GM23338 (cell line): ENCODE results near the gene PBX3. TPM values are rescaled to one million over a fixed set of nuclear protein-coding genes. Genes with fewer than 3 reads are reported as not detected.

Experiments
- ATAC-seq: fragments of 200-7000 bp; cut with Tn5 transposase; 3 replicates; pipeline ENCODE4 v1.9.1; 2020
- DNase-seq: peaks from one replicate; pipeline ENCODE4 v3.0.0-alpha.2; 2015; ENCODE audit warnings: low spot score
- H2AFZ ChIP-seq: fragments of 200-600 bp; sonication (generic); 2 replicates; pipeline ENCODE4 v1.8.0; 2016; ENCODE audit warnings: antibody characterized with exemption, mild to moderate bottlenecking, moderate library complexity
- H3F3A ChIP-seq: fragments of 200-600 bp; sonication (generic); replicated peaks from 2 replicates; pipeline ENCODE4 v1.8.0; 2017; ENCODE audit warnings: antibody characterized with exemption, mixed run types, low read depth
- H3K27ac ChIP-seq: fragments of 200-600 bp; sonication (generic); 2 replicates; pipeline ENCODE4 v1.6.1; 2016; ENCODE audit warnings: low read depth
- H3K27me3 ChIP-seq: fragments of 200-600 bp; sonication (generic); 2 replicates; pipeline ENCODE4 v1.8.0; 2016; ENCODE audit warnings: mild to moderate bottlenecking, mixed run types, moderate library complexity; ENCODE audit not compliant: insufficient read depth
- H3K36me3 ChIP-seq: fragments of 200-600 bp; sonication (generic); 2 replicates; pipeline ENCODE4 v1.8.0; 2016; ENCODE audit warnings: mild to moderate bottlenecking; ENCODE audit not compliant: insufficient read depth
- H3K4me1 ChIP-seq: fragments of 200-600 bp; sonication (generic); 2 replicates; pipeline ENCODE4 v1.8.0; 2016; ENCODE audit warnings: mild to moderate bottlenecking, moderate library complexity; ENCODE audit not compliant: insufficient read depth
- H3K4me2 ChIP-seq: fragments of 200-600 bp; sonication (generic); 2 replicates; pipeline ENCODE4 v1.7.1; 2017; ENCODE audit warnings: mixed run types
- H3K4me3 ChIP-seq: fragments of 200-600 bp; sonication (generic); 2 replicates; pipeline ENCODE4 v1.6.1; 2016; ENCODE audit warnings: mixed run types
- H3K79me2 ChIP-seq: fragments of 200-600 bp; sonication (generic); replicated peaks from 2 replicates; pipeline ENCODE4 v1.8.0; 2017; ENCODE audit warnings: mild to moderate bottlenecking; ENCODE audit not compliant: insufficient read depth
- H3K9me2 ChIP-seq: fragments of 200-600 bp; sonication (generic); 2 replicates; pipeline ENCODE4 v1.8.0; 2017; ENCODE audit not compliant: insufficient read depth
- H4K20me1 ChIP-seq: fragments of 200-600 bp; sonication (generic); replicated peaks from 2 replicates; pipeline ENCODE4 v1.8.0; 2017; ENCODE audit warnings: mild to moderate bottlenecking; ENCODE audit not compliant: insufficient read depth
- H3K27ac Mint-ChIP-seq: 2 replicates; pipeline ENCODE4 v1.8.0; 2020; ENCODE audit warnings: inconsistent platforms, mild to moderate bottlenecking, moderate library complexity, mixed read lengths
- H3K27me3 Mint-ChIP-seq: 3 replicates; pipeline ENCODE4 v1.8.0; 2022; ENCODE audit warnings: low read depth, mild to moderate bottlenecking, moderate library complexity, mixed read lengths, inconsistent platforms; ENCODE audit not compliant: insufficient read depth, poor library complexity
- H3K36me3 Mint-ChIP-seq: 3 replicates; pipeline ENCODE4 v1.8.0; 2021; ENCODE audit warnings: low read depth, mild to moderate bottlenecking, inconsistent platforms, moderate library complexity, mixed read lengths
- H3K4me1 Mint-ChIP-seq: 3 replicates; pipeline ENCODE4 v1.8.0; 2020; ENCODE audit warnings: mild to moderate bottlenecking, inconsistent platforms, mixed read lengths
- H3K4me3 Mint-ChIP-seq: 3 replicates; pipeline ENCODE4 v1.8.0; 2021; ENCODE audit warnings: moderate library complexity, mild to moderate bottlenecking, inconsistent platforms, mixed read lengths
- H3K9me3 Mint-ChIP-seq: 3 replicates; pipeline ENCODE4 v1.8.0; 2020; ENCODE audit warnings: moderate library complexity, mild to moderate bottlenecking, inconsistent platforms, mixed read lengths
- CREB1 ChIP-seq: fragments of 250-450 bp; sonication (Bioruptor Pico); IDR thresholded peaks from 2 replicates; pipeline ENCODE4 v1.5.0; 2020; ENCODE audit warnings: low read depth, mild to moderate bottlenecking, moderate library complexity
- ETS1 ChIP-seq: IDR thresholded peaks from 2 replicates; pipeline ENCODE4 v1.6.1; 2016; ENCODE audit warnings: antibody characterized with exemption
- EZH2 ChIP-seq: fragments of 200-600 bp; sonication (generic); IDR thresholded peaks from one replicate; pipeline ENCODE4 v1.8.0; 2017; ENCODE audit warnings: antibody characterized with exemption, mild to moderate bottlenecking, low read depth; ENCODE audit not compliant: unreplicated experiment
- EZH2phosphoT487 ChIP-seq: fragments of 200-600 bp; sonication (generic); IDR thresholded peaks from one replicate; pipeline ENCODE4 v1.8.1; 2018; ENCODE audit warnings: antibody characterized with exemption; ENCODE audit not compliant: unreplicated experiment
- JUNB ChIP-seq: IDR thresholded peaks from one replicate; pipeline ENCODE4 v1.6.1; 2016; ENCODE audit warnings: antibody characterized with exemption; ENCODE audit not compliant: unreplicated experiment
- NANOG ChIP-seq: IDR thresholded peaks from 2 replicates; pipeline ENCODE4 v1.6.1; 2016; ENCODE audit warnings: antibody characterized with exemption, borderline replicate concordance
- POLR2AphosphoS5 ChIP-seq: IDR thresholded peaks from 2 replicates; pipeline ENCODE4 v1.6.1; 2016; ENCODE audit warnings: antibody characterized with exemption, low read depth
- REST ChIP-seq: IDR thresholded peaks from one replicate; pipeline ENCODE4 v1.6.1; 2018; ENCODE audit warnings: antibody characterized with exemption; ENCODE audit not compliant: unreplicated experiment
- STAT1 ChIP-seq: IDR thresholded peaks from one replicate; pipeline ENCODE4 v1.6.1; 2016; ENCODE audit warnings: antibody characterized with exemption; ENCODE audit not compliant: unreplicated experiment
- ZNF114 ChIP-seq: fragments of 250-450 bp; sonication (Bioruptor Pico); IDR thresholded peaks from 2 replicates; pipeline ENCODE4 v1.5.0; 2020; ENCODE audit warnings: mild to moderate bottlenecking, moderate library complexity
- ZNF331 ChIP-seq: fragments of 250-450 bp; sonication (Bioruptor Pico); IDR thresholded peaks from 2 replicates; pipeline ENCODE4 v1.5.0; 2020; ENCODE audit warnings: low read depth, mild to moderate bottlenecking, moderate library complexity
- polyA plus RNA-seq: library from polyadenylated mRNA; unstranded; fragments of >200 nt; fragmentation: Nextera tagmentation; extraction: Ambion mirVana; gene quantifications from 2 replicates; pipeline ENCODE4 v1.2.1, GENCODE V29; 2016
- total RNA-seq: library from RNA; depleted of rRNA; stranded (reverse); fragments of >200 nt; shearing (Covaris generic); gene quantifications from 2 replicates; pipeline ENCODE4 v1.2.3, GENCODE V29; 2014

The PBX3 gene
- total and polyA plus RNA-seq, 2 experiments from 2014 or later, result 28.9 to 50.5 TPM

GRCh38 chr9:125847735-125848134 is 100.6 kb downstream of the PBX3 start (continued):
- TF ChIP-seq EZH2phosphoT487, result no peak

- peaks cover 21% of the 10 kb centered on the region for H3K4me1 Mint-ChIP-seq
- no peak overlapping the region for H3K4me3 Mint-ChIP-seq
- no peaks in the 10 kb centered on the region for H3K27me3 Mint-ChIP-seq
- Histone ChIP-seq H3F3A (no peaks in the 10 kb centered on the region), H4K20me1 (no peaks in the 10 kb centered on the region), H3K27ac (no peak overlapping the region), H3K36me3 (no peaks in the 10 kb centered on the region), H2AFZ (no peak overlapping the region), H3K4me1 (peaks cover 11% of the 10 kb centered on the region), H3K4me3 (no peak overlapping the region), H3K4me2 (no peak overlapping the region), H3K27me3 (no peaks in the 10 kb centered on the region), H3K9me2 (no peaks in the 10 kb centered on the region), H3K79me2 (peaks cover 97% of the 10 kb centered on the region)
- DNase-seq (no peak), ATAC-seq (no peak)
- H3K36me3 Mint-ChIP-seq, result peaks cover 7% of the 10 kb centered on the region; the same call in 2 of the 3 replicates
- peaks cover 6% of the 10 kb centered on the region; the same call in 2 of the 3 replicates for H3K9me3 Mint-ChIP-seq
- no peak for TF ChIP-seq CREB1 (CRISPR knock-in tag)
- no peak for TF ChIP-seq ZNF331 (CRISPR knock-in tag)
- no peak for TF ChIP-seq POLR2AphosphoS5
- TF ChIP-seq ETS1, result no peak
- TF ChIP-seq ZNF114, result no peak
- TF ChIP-seq JUNB, result no peak
- H3K27ac Mint-ChIP-seq, result no peak overlapping the region
These were observed 103.0 kb downstream of the PBX3 start for GRCh38 chr9:125850106-125850632.

- H3K9me3 Mint-ChIP-seq, result peaks cover 6% of the 10 kb centered on the region; the same call in 2 of the 3 replicates
- ATAC-seq, result no peak
- Histone ChIP-seq H3F3A (no peaks in the 10 kb centered on the region), H3K27ac (no peak overlapping the region), H4K20me1 (no peaks in the 10 kb centered on the region), H3K79me2 (peaks cover 96% of the 10 kb centered on the region), H2AFZ (no peak overlapping the region), H3K36me3 (no peaks in the 10 kb centered on the region), H3K4me2 (no peak overlapping the region), H3K4me1 (peaks cover 10% of the 10 kb centered on the region), H3K27me3 (no peaks in the 10 kb centered on the region), H3K4me3 (no peak overlapping the region), H3K9me2 (no peaks in the 10 kb centered on the region)
- no peak overlapping the region for H3K4me3 Mint-ChIP-seq
- no peak for DNase-seq
- peaks cover 7% of the 10 kb centered on the region; the same call in 2 of the 3 replicates for H3K36me3 Mint-ChIP-seq
- peaks cover 18% of the 10 kb centered on the region for H3K4me1 Mint-ChIP-seq
- H3K27me3 Mint-ChIP-seq, result no peaks in the 10 kb centered on the region
- no peak for TF ChIP-seq STAT1
- no peak for TF ChIP-seq CREB1 (CRISPR knock-in tag)
- no peak for TF ChIP-seq EZH2phosphoT487
- TF ChIP-seq ZNF331 (CRISPR knock-in tag), result no peak
- TF ChIP-seq POLR2AphosphoS5, result no peak
- TF ChIP-seq EZH2, result no peak
- TF ChIP-seq ETS1, result no peak
- no peak for TF ChIP-seq JUNB
- no peak for TF ChIP-seq REST
- no peak for TF ChIP-seq NANOG
- TF ChIP-seq ZNF114, result no peak
- H3K27ac Mint-ChIP-seq, result no peak overlapping the region
These were observed 103.6 kb downstream of the PBX3 start for GRCh38 chr9:125850763-125851162.
